ENCODE measurements around the gene MCTP1. TPM values are rescaled to one million over a fixed set of nuclear protein-coding genes. Genes with fewer than 3 reads are reported as not detected.

Gene MCTP1
- total RNA-seq, 2 donors from 2014 or later = 5.1 to 10.0 TPM

GRCh38 chr5:94693043-94693822 is 591.7 kb downstream of the MCTP1 start:
- Histone ChIP-seq H3K4me1 (peaks cover 0 to 4% of the 10 kb centered on the region in 2 donors), H3K27ac (peak overlapping the region in 1 of 2 donors; percentile 51), H3K36me3 (no peaks in the 10 kb centered on the region), H3K27me3 (no peaks in the 10 kb centered on the region), H3K4me3 (no peak overlapping the region), H3K9me3 (no peaks in the 10 kb centered on the region)
- peak in 1 of 2 donors; percentile 53 for TF ChIP-seq CTCF (IDR thresholded peaks at IDR 0.05)
- no peak for DNase-seq (ENCODE audit: low spot score)

GRCh38 chr5:94692581-94692980 is 592.3 kb downstream of the MCTP1 start:
- DNase-seq (ENCODE audit: low spot score) = no peak
- Histone ChIP-seq H3K27ac (no peak overlapping the region), H3K27me3 (no peaks in the 10 kb centered on the region), H3K4me1 (peaks cover 0 to 4% of the 10 kb centered on the region in 2 donors), H3K36me3 (no peaks in the 10 kb centered on the region), H3K4me3 (no peak overlapping the region), H3K9me3 (no peaks in the 10 kb centered on the region)
- no peak for TF ChIP-seq CTCF (IDR thresholded peaks at IDR 0.05)

GRCh38 chr5:94691949-94692348 is 592.9 kb downstream of the MCTP1 start:
- Histone ChIP-seq H3K27ac (no peak overlapping the region), H3K9me3 (no peaks in the 10 kb centered on the region), H3K27me3 (no peaks in the 10 kb centered on the region), H3K4me1 (peaks cover 0 to 4% of the 10 kb centered on the region in 2 donors), H3K4me3 (no peak overlapping the region), H3K36me3 (no peaks in the 10 kb centered on the region)
- no peak for DNase-seq (ENCODE audit: low spot score)
- TF ChIP-seq CTCF (IDR thresholded peaks at IDR 0.05) = no peak

GRCh38 chr5:94691291-94691690 is 593.6 kb downstream of the MCTP1 start:
- no peak overlapping the region for H3K4me3 ChIP-seq
- no peak overlapping the region for H3K27ac ChIP-seq
- no peaks in the 10 kb centered on the region for H3K36me3 ChIP-seq
- no peak for DNase-seq (ENCODE audit: low spot score)
- peaks cover 0 to 4% of the 10 kb centered on the region in 2 donors for H3K4me1 ChIP-seq
- no peaks in the 10 kb centered on the region for H3K27me3 ChIP-seq
- TF ChIP-seq CTCF (IDR thresholded peaks at IDR 0.05) = no peak
- no peaks in the 10 kb centered on the region for H3K9me3 ChIP-seq

- no peaks in the 10 kb centered on the region for H3K27me3 ChIP-seq
- no peaks in the 10 kb centered on the region for H3K36me3 ChIP-seq
- no peaks in the 10 kb centered on the region for H3K9me3 ChIP-seq
- TF ChIP-seq CTCF (IDR thresholded peaks at IDR 0.05) = no peak
- no peak for DNase-seq (ENCODE audit: low spot score)
- H3K4me1 ChIP-seq = peaks cover 0 to 4% of the 10 kb centered on the region in 2 donors
- no peak overlapping the region for H3K27ac ChIP-seq
- H3K4me3 ChIP-seq = no peak overlapping the region
Observed at GRCh38 chr5:94690778-94691177, 594.1 kb downstream of the MCTP1 start.

GRCh38 chr5:94689908-94690307 is 595.0 kb downstream of the MCTP1 start:
- no peak for TF ChIP-seq CTCF (IDR thresholded peaks at IDR 0.05)
- no peaks in the 10 kb centered on the region for H3K27me3 ChIP-seq
- no peaks in the 10 kb centered on the region for H3K9me3 ChIP-seq
- no peak overlapping the region for H3K4me3 ChIP-seq
- no peak for DNase-seq (ENCODE audit: low spot score)
- no peak overlapping the region for H3K27ac ChIP-seq
- H3K36me3 ChIP-seq = no peaks in the 10 kb centered on the region
- peaks cover 0 to 4% of the 10 kb centered on the region in 2 donors for H3K4me1 ChIP-seq

Data from right atrium auricular region (tissue), 2 donors.